Measurements from ENCODE around the gene E2F3. TPM values are rescaled to one million over a fixed set of nuclear protein-coding genes. Genes with fewer than 3 reads are reported as not detected.

E2F3 gene
- total RNA-seq, 1 experiment from 2014 or later: 18.7 TPM

- H3K36me3 Mint-ChIP-seq (ENCODE audit: insufficient read depth, unreplicated experiment): no peaks in the 10 kb centered on the region
These were observed 132.1 kb downstream of the E2F3 start for GRCh38 chr6:20533746-20534294.

GRCh38 chr6:20534295-20535262 lies 132.9 kb downstream of the E2F3 start, which contains the start of gene CDKAL1:
Gene CDKAL1 (plus strand): TSS chr6:20534457. CDS start chr6:20546351, 11,894 bp downstream.
- intact Hi-C loops (cut with micrococcal nuclease): loop anchor here (5.0 kb wide), 1 partner anchor 322 kb away; the partner anchor contains the start of gene MBOAT1
- peak; percentile 89 for DNase-seq (ENCODE audit: unreplicated experiment)
- Mint-ChIP-seq H3K27ac (ENCODE audit: low read depth, unreplicated experiment) (peak within 1 kb of the TSS; percentile 92), H3K27me3 (ENCODE audit: insufficient read depth, unreplicated experiment) (no peaks in the 10 kb centered on the region), H3K4me1 (ENCODE audit: insufficient read depth, unreplicated experiment) (peaks cover 19% of the 10 kb centered on the region), H3K9me3 (ENCODE audit: unreplicated experiment) (no peaks in the 10 kb centered on the region), H3K4me3 (ENCODE audit: unreplicated experiment) (peak within 1 kb of the TSS; percentile 86), H3K36me3 (ENCODE audit: insufficient read depth, unreplicated experiment) (peaks cover 5% of the 10 kb centered on the region)
- ChIA-PET POLR2A (interaction anchor here (0.5 to 1.6 kb wide), 14 partner anchors 8 to 1054 kb away, joined by 3 to 13 read pairs (median 3); partner anchors contain the start of gene E2F3), CTCF (interaction anchor here (0.6 to 1.0 kb wide), 2 partner anchors 130 to 248 kb away, joined by 3 to 7 read pairs; no protein-coding TSS in a partner anchor)
- BruUV-seq (replicated peaks): TSS peak; percentile 74
- no peak for TF ChIP-seq CTCF (IDR thresholded peaks at IDR 0.05; ENCODE audit: unreplicated experiment)

More at GRCh38 chr6:20533746-20534294, 132.1 kb downstream of the E2F3 start:
- TF ChIP-seq CTCF (IDR thresholded peaks at IDR 0.05; ENCODE audit: unreplicated experiment): no peak
- POLR2A ChIA-PET: interaction anchor here (0.5 to 1.6 kb wide), 11 partner anchors 9 to 1055 kb away, joined by 3 to 13 read pairs (median 3); partner anchors contain the start of gene E2F3
- Mint-ChIP-seq H3K27ac (ENCODE audit: low read depth, unreplicated experiment) (peak overlapping the region; percentile 92), H3K4me1 (ENCODE audit: insufficient read depth, unreplicated experiment) (peaks cover 19% of the 10 kb centered on the region), H3K4me3 (ENCODE audit: unreplicated experiment) (peak overlapping the region; percentile 86), H3K9me3 (ENCODE audit: unreplicated experiment) (no peaks in the 10 kb centered on the region), H3K27me3 (ENCODE audit: insufficient read depth, unreplicated experiment) (no peaks in the 10 kb centered on the region)
- no peak for DNase-seq (ENCODE audit: unreplicated experiment)
- BruUV-seq (replicated peaks): TSS peak; percentile 71
- CTCF ChIA-PET: interaction anchor here (0.6 to 1.3 kb wide), 6 partner anchors 17 to 441 kb away, joined by 3 to 7 read pairs (median 3); no protein-coding TSS in a partner anchor
- intact Hi-C loops (cut with micrococcal nuclease): loop anchor here (5.0 kb wide), 1 partner anchor 322 kb away; the partner anchor contains the start of gene MBOAT1

- POLR2A ChIA-PET: interaction anchor here (0.6 to 1.2 kb wide), 3 partner anchors 209 to 1056 kb away, joined by 3 to 4 read pairs (median 3); partner anchors contain the start of gene SOX4
- H3K9me3 Mint-ChIP-seq (ENCODE audit: unreplicated experiment): no peaks in the 10 kb centered on the region
- peaks cover 26% of the 10 kb centered on the region for H3K36me3 Mint-ChIP-seq (ENCODE audit: insufficient read depth, unreplicated experiment)
- BruUV-seq (replicated peaks): no TSS peak
- H3K27ac Mint-ChIP-seq (ENCODE audit: low read depth, unreplicated experiment): no peak overlapping the region
- CTCF ChIA-PET: interaction anchor here (0.6 to 1.0 kb wide), 5 partner anchors 10 to 445 kb away, joined by 3 to 9 read pairs (median 4); no protein-coding TSS in a partner anchor
- DNase-seq (ENCODE audit: unreplicated experiment): no peak
- intact Hi-C loops (cut with micrococcal nuclease): no loop called here
- no peaks in the 10 kb centered on the region for H3K27me3 Mint-ChIP-seq (ENCODE audit: insufficient read depth, unreplicated experiment)
- H3K4me3 Mint-ChIP-seq (ENCODE audit: unreplicated experiment): no peak overlapping the region
- peaks cover 38% of the 10 kb centered on the region for H3K4me1 Mint-ChIP-seq (ENCODE audit: insufficient read depth, unreplicated experiment)
- TF ChIP-seq CTCF (IDR thresholded peaks at IDR 0.05; ENCODE audit: unreplicated experiment): no peak
These were observed 136.5 kb downstream of the E2F3 start for GRCh38 chr6:20538131-20538662.

All from MCF 10A (cell line).